H1 (cell line): ENCODE measurements around the gene POLR3H.

ENCODE experiments used
- CREB1 ChIP-seq: IDR thresholded peaks from 2 replicates; pipeline ENCODE4 v1.6.1; 2012; ENCODE audit warnings: inconsistent platforms
- RFX5 ChIP-seq: IDR thresholded peaks from 2 replicates; pipeline ENCODE4 v1.6.1; 2011; ENCODE audit warnings: low read depth, low read length, improper control_type of control experiment, borderline replicate concordance
- TF ChIP-seq, protein P1 (sequence below), 3 experiments: IDR thresholded peaks; 1 replicate in 2 of 3; 2 replicates in 1 of 3; pipeline versions ENCODE4 v1.5.1 to v1.6.1; 2011; ENCODE audit warnings: low read length in 3 of 3, mild to moderate bottlenecking in 3 of 3, inconsistent platforms in 2 of 3, low read depth in 1 of 3, moderate library complexity in 1 of 3; ENCODE audit not compliant: insufficient read depth in 1 of 3; ENCODE audit errors: control extremely low read depth in 1 of 3

DNA sequence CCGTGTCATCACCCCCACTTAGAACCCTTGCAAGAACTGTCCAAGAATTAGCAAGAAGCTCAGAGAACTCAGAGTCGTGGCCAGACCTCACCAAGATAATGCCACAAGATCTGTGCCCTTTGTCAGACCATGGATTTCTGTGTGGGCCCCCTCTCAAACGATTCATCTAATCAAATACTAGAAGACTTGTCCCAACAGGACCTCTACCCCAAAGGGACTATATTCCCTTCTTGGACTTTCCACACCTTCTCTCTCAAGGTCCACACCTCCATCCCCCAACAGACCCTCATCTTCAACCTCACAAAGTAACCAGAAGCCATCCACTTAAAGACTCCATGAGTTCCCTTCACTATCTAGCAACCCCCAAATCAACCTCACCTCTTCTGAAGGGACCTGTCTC lies 2.8 kb downstream of the POLR3H start:
- TF ChIP-seq CREB1 = no peak
- TF ChIP-seq, protein P1, sequence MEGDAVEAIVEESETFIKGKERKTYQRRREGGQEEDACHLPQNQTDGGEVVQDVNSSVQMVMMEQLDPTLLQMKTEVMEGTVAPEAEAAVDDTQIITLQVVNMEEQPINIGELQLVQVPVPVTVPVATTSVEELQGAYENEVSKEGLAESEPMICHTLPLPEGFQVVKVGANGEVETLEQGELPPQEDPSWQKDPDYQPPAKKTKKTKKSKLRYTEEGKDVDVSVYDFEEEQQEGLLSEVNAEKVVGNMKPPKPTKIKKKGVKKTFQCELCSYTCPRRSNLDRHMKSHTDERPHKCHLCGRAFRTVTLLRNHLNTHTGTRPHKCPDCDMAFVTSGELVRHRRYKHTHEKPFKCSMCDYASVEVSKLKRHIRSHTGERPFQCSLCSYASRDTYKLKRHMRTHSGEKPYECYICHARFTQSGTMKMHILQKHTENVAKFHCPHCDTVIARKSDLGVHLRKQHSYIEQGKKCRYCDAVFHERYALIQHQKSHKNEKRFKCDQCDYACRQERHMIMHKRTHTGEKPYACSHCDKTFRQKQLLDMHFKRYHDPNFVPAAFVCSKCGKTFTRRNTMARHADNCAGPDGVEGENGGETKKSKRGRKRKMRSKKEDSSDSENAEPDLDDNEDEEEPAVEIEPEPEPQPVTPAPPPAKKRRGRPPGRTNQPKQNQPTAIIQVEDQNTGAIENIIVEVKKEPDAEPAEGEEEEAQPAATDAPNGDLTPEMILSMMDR (IDR thresholded peaks at IDR 0.05; ENCODE audit: control extremely low read depth in 1 of 3, insufficient read depth in 1 of 3, low read depth in 1 of 3, low read length in 3 of 3) = no peak
- no peak for TF ChIP-seq RFX5
